BLaER1 (cell line): ENCODE data around the gene PRR5L.
A peak's percentile ranks its signal among the peaks of the same experiment; 100 is the strongest.
"Not testable (repeated sequence)": the region's sequence is repeated elsewhere in the genome, so short reads cannot be mapped to it uniquely, and the experiment has no call there.

ENCODE experiments used
- H3K27ac ChIP-seq: shearing (Covaris generic); formaldehyde crosslinking; 2 replicates; pipeline ENCODE4 v1.8.1; 2022
- H3K27me3 ChIP-seq: shearing (Covaris generic); formaldehyde crosslinking; 2 replicates; pipeline ENCODE4 v1.8.1; 2022
- H3K36me3 ChIP-seq: shearing (Covaris generic); formaldehyde crosslinking; 2 replicates; pipeline ENCODE4 v1.8.1; 2022
- H3K4me1 ChIP-seq: shearing (Covaris generic); formaldehyde crosslinking; 2 replicates; pipeline ENCODE4 v1.8.1; 2022
- H3K4me2 ChIP-seq: shearing (Covaris generic); formaldehyde crosslinking; 2 replicates; pipeline ENCODE4 v1.8.1; 2022
- H3K4me3 ChIP-seq: shearing (Covaris generic); formaldehyde crosslinking; 2 replicates; pipeline ENCODE4 v1.8.1; 2022
- H3K9ac ChIP-seq: shearing (Covaris generic); formaldehyde crosslinking; 2 replicates; pipeline ENCODE4 v1.8.1; 2022
- H3K9me3 ChIP-seq: shearing (Covaris generic); formaldehyde crosslinking; 2 replicates; pipeline ENCODE4 v1.8.1; 2022
- H4K20me1 ChIP-seq: shearing (Covaris generic); formaldehyde crosslinking; 2 replicates; pipeline ENCODE4 v1.8.1; 2022
- Cebpa-rat ChIP-seq: shearing (Covaris generic); IDR thresholded peaks from 2 replicates; pipeline ENCODE4 v1.8.1; 2022

Gene PRR5L

GRCh38 chr11:36493332-36493731 is 197.2 kb downstream of the PRR5L start:
- no peaks in the 10 kb centered on the region for H3K9me3 ChIP-seq
- no peak overlapping the region for H3K4me2 ChIP-seq
- no peak for TF ChIP-seq Cebpa-rat
- H3K4me1 ChIP-seq, result peaks cover 18% of the 10 kb centered on the region
- no peaks in the 10 kb centered on the region for H3K27me3 ChIP-seq
- H3K27ac ChIP-seq, result no peak overlapping the region
- no peak overlapping the region for H3K4me3 ChIP-seq
- H3K36me3 ChIP-seq, result peaks cover 83% of the 10 kb centered on the region
- peaks cover 16% of the 10 kb centered on the region; the same call in 1 of the 2 replicates for H4K20me1 ChIP-seq
- no peak overlapping the region for H3K9ac ChIP-seq

- Histone ChIP-seq H3K9me3 (no peaks in the 10 kb centered on the region), H3K4me2 (peak overlapping the region; percentile 51; the same call in 1 of the 2 replicates), H3K36me3 (peaks cover 61% of the 10 kb centered on the region), H3K4me1 (peaks cover 28% of the 10 kb centered on the region), H3K4me3 (no peak overlapping the region), H3K27me3 (no peaks in the 10 kb centered on the region), H4K20me1 (peaks cover 58% of the 10 kb centered on the region), H3K9ac (no peak overlapping the region), H3K27ac (no peak overlapping the region)
- TF ChIP-seq Cebpa-rat, result no peak
Measured at GRCh38 chr11:36498721-36499120, 202.6 kb downstream of the PRR5L start.

- Histone ChIP-seq H3K4me3 (no peak overlapping the region), H3K36me3 (peaks cover 59% of the 10 kb centered on the region), H3K9ac (0 out of 2 replicates have a peak overlapping the region, but pooled peaks have one; percentile 27), H3K27me3 (no peaks in the 10 kb centered on the region), H4K20me1 (peaks cover 58% of the 10 kb centered on the region), H3K27ac (no peak overlapping the region), H3K4me1 (peaks cover 28% of the 10 kb centered on the region), H3K9me3 (no peaks in the 10 kb centered on the region), H3K4me2 (peak overlapping the region; percentile 51)
- TF ChIP-seq Cebpa-rat, result no peak
Measured at GRCh38 chr11:36499315-36499714, 203.2 kb downstream of the PRR5L start.

GRCh38 chr11:36500315-36500721 is 204.2 kb downstream of the PRR5L start:
- no peak overlapping the region for H3K27ac ChIP-seq
- no peak overlapping the region for H3K4me3 ChIP-seq
- H3K4me2 ChIP-seq, result peak overlapping the region; percentile 51
- H3K36me3 ChIP-seq, result peaks cover 64% of the 10 kb centered on the region
- H3K9me3 ChIP-seq, result no peaks in the 10 kb centered on the region
- peaks cover 28% of the 10 kb centered on the region for H3K4me1 ChIP-seq
- TF ChIP-seq Cebpa-rat, result no peak
- H3K9ac ChIP-seq, result peak overlapping the region; percentile 1; the same call in 1 of the 2 replicates
- peaks cover 68% of the 10 kb centered on the region for H4K20me1 ChIP-seq
- no peaks in the 10 kb centered on the region for H3K27me3 ChIP-seq

GRCh38 chr11:36501236-36501635 is 205.1 kb downstream of the PRR5L start:
- Histone ChIP-seq H3K4me2 (peak overlapping the region; percentile 16; the same call in 1 of the 2 replicates), H4K20me1 (peaks cover 77% of the 10 kb centered on the region), H3K27me3 (no peaks in the 10 kb centered on the region), H3K4me1 (peaks cover 35% of the 10 kb centered on the region), H3K36me3 (peaks cover 55% of the 10 kb centered on the region), H3K9ac (no peak overlapping the region), H3K27ac (no peak overlapping the region), H3K4me3 (no peak overlapping the region), H3K9me3 (no peaks in the 10 kb centered on the region)
- no peak for TF ChIP-seq Cebpa-rat

- TF ChIP-seq Cebpa-rat, result peak; percentile 33; the same call in 1 of the 2 replicates
- Histone ChIP-seq H3K4me1 (peaks cover 44% of the 10 kb centered on the region), H3K4me2 (peak overlapping the region; percentile 76), H3K27me3 (no peaks in the 10 kb centered on the region), H3K9ac (peak overlapping the region; percentile 91; the same call in 1 of the 2 replicates), H3K9me3 (peaks cover under 1% of the 10 kb centered on the region; the same call in 1 of the 2 replicates), H3K4me3 (peak overlapping the region; percentile 98; the same call in 1 of the 2 replicates), H3K36me3 (peaks cover 15% of the 10 kb centered on the region), H3K27ac (no peak overlapping the region), H4K20me1 (peaks cover 59% of the 10 kb centered on the region)
Measured at GRCh38 chr11:36507824-36508489, 211.9 kb downstream of the PRR5L start.

- peak overlapping the region; percentile 76 for H3K4me2 ChIP-seq
- peak overlapping the region; percentile 98 for H3K4me3 ChIP-seq
- peaks cover 8% of the 10 kb centered on the region for H3K9me3 ChIP-seq
- peaks cover 15% of the 10 kb centered on the region for H3K36me3 ChIP-seq
- H3K4me1 ChIP-seq, result peaks cover 44% of the 10 kb centered on the region
- TF ChIP-seq Cebpa-rat, result no peak
- H3K27ac ChIP-seq, result peak overlapping the region; percentile 88; the same call in 1 of the 2 replicates
- H3K27me3 ChIP-seq, result no peaks in the 10 kb centered on the region
- H4K20me1 ChIP-seq, result peaks cover 51% of the 10 kb centered on the region
- peak overlapping the region; percentile 91 for H3K9ac ChIP-seq
Measured at GRCh38 chr11:36508743-36509142, 212.7 kb downstream of the PRR5L start.

- Histone ChIP-seq H4K20me1 (peaks cover 47% of the 10 kb centered on the region), H3K4me3 (peak overlapping the region; percentile 98), H3K4me1 (peaks cover 44% of the 10 kb centered on the region), H3K9ac (peak overlapping the region; percentile 91), H3K27ac (peak overlapping the region; percentile 88), H3K4me2 (peak overlapping the region; percentile 76), H3K27me3 (no peaks in the 10 kb centered on the region), H3K9me3 (peaks cover 13% of the 10 kb centered on the region), H3K36me3 (peaks cover 12% of the 10 kb centered on the region)
- TF ChIP-seq Cebpa-rat, result no peak
Measured at GRCh38 chr11:36509201-36509639, 213.1 kb downstream of the PRR5L start.

GRCh38 chr11:36509694-36510593 is 213.9 kb downstream of the PRR5L start, which contains the start of gene TRAF6:
TSS of gene TRAF6 (minus strand) at chr11:36510272. CDS start at chr11:36501515, 8,757 bp downstream.
- peaks cover 39% of the 10 kb centered on the region for H4K20me1 ChIP-seq
- peaks cover 5% of the 10 kb centered on the region for H3K36me3 ChIP-seq
- peak within 1 kb of the TSS; percentile 91 for H3K9ac ChIP-seq
- H3K4me1 ChIP-seq, result peaks cover 44% of the 10 kb centered on the region
- no peak for TF ChIP-seq Cebpa-rat
- peak within 1 kb of the TSS; percentile 76 for H3K4me2 ChIP-seq
- H3K27ac ChIP-seq, result peak within 1 kb of the TSS; percentile 88
- H3K27me3 ChIP-seq, result no peaks in the 10 kb centered on the region
- H3K4me3 ChIP-seq, result peak within 1 kb of the TSS; percentile 98
- peaks cover 15% of the 10 kb centered on the region for H3K9me3 ChIP-seq

GRCh38 chr11:36510594-36510942 is 214.5 kb downstream of the PRR5L start:
- H3K9ac ChIP-seq, result peak overlapping the region; percentile 91
- peaks cover 15% of the 10 kb centered on the region for H3K9me3 ChIP-seq
- no peaks in the 10 kb centered on the region for H3K27me3 ChIP-seq
- H3K4me2 ChIP-seq, result peak overlapping the region; percentile 76
- H3K4me3 ChIP-seq, result peak overlapping the region; percentile 98
- no peak for TF ChIP-seq Cebpa-rat
- H3K36me3 ChIP-seq, result no peaks in the 10 kb centered on the region
- H4K20me1 ChIP-seq, result peaks cover 33% of the 10 kb centered on the region
- peak overlapping the region; percentile 88 for H3K27ac ChIP-seq
- H3K4me1 ChIP-seq, result peaks cover 43% of the 10 kb centered on the region

GRCh38 chr11:36511062-36511461 is 215.0 kb downstream of the PRR5L start:
- Histone ChIP-seq H3K4me3 (0 out of 2 replicates have a peak overlapping the region, but pooled peaks have one; percentile 98), H3K9me3 (peaks cover 15% of the 10 kb centered on the region), H3K4me2 (peak overlapping the region; percentile 76), H3K4me1 (peaks cover 39% of the 10 kb centered on the region), H4K20me1 (peaks cover 28% of the 10 kb centered on the region)
- not testable (repeated sequence) for H3K9ac ChIP-seq, H3K27me3 ChIP-seq, H3K27ac ChIP-seq, H3K36me3 ChIP-seq
